Measurements from ENCODE around the gene DHX58.

DNA sequence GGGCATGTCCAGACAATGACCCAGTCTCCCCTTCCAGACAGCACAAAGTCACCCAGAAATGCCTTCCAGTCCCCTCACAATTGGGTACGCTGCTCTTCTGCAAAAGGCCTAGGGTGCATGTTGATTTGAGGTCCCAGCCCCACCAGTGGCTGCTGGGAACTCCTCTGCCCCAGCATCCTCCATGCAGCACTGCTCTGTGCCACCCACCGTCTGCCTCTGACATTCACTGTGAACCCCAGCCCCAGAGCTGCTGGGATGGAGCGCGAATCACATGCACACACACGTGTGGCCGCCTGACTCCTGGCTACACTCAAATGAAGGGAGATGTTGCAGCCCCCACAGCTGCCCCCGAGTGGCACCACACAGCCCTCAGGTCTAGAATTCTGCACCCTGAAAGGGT lies 60.9 kb downstream of the DHX58 start:
- TF ChIP-seq SIN3A (IDR thresholded peaks at IDR 0.05; ENCODE audit: borderline replicate concordance, insufficient read depth, low read length) (no peak), TAF1 (IDR thresholded peaks at IDR 0.05; ENCODE audit: borderline replicate concordance, insufficient read depth, low read length) (no peak), FOXP2 (optimal IDR thresholded peaks at IDR 0.05; ENCODE audit: borderline replicate concordance, extremely low read depth, extremely low read length, insufficient read depth) (no peak)
- TF ChIP-seq, protein P1, sequence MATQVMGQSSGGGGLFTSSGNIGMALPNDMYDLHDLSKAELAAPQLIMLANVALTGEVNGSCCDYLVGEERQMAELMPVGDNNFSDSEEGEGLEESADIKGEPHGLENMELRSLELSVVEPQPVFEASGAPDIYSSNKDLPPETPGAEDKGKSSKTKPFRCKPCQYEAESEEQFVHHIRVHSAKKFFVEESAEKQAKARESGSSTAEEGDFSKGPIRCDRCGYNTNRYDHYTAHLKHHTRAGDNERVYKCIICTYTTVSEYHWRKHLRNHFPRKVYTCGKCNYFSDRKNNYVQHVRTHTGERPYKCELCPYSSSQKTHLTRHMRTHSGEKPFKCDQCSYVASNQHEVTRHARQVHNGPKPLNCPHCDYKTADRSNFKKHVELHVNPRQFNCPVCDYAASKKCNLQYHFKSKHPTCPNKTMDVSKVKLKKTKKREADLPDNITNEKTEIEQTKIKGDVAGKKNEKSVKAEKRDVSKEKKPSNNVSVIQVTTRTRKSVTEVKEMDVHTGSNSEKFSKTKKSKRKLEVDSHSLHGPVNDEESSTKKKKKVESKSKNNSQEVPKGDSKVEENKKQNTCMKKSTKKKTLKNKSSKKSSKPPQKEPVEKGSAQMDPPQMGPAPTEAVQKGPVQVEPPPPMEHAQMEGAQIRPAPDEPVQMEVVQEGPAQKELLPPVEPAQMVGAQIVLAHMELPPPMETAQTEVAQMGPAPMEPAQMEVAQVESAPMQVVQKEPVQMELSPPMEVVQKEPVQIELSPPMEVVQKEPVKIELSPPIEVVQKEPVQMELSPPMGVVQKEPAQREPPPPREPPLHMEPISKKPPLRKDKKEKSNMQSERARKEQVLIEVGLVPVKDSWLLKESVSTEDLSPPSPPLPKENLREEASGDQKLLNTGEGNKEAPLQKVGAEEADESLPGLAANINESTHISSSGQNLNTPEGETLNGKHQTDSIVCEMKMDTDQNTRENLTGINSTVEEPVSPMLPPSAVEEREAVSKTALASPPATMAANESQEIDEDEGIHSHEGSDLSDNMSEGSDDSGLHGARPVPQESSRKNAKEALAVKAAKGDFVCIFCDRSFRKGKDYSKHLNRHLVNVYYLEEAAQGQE (IDR thresholded peaks at IDR 0.05; ENCODE audit: insufficient read depth in 1 of 2, low read depth in 2 of 2, low read length in 2 of 2), result no peak

Data from PFSK-1 (cell line).